ENCODE results near the gene DAB2IP.
"Not testable (repeated sequence)": the region's sequence is repeated elsewhere in the genome, so short reads cannot be mapped to it uniquely, and the experiment has no call there.

The DAB2IP gene

GRCh38 chr9:121788686-121789366 is 137.4 kb downstream of the DAB2IP start:
- in situ Hi-C loops (cut with MboI; ENCODE audit: low sequenced_read_pairs, unreplicated experiment), result no loop called here
- TF ChIP-seq CTCF (IDR thresholded peaks at IDR 0.05; ENCODE audit: borderline replicate concordance, control extremely low read depth, extremely low read depth, insufficient read depth, missing control alignments), result no peak
- DNase-seq (ENCODE audit: low spot score), result no peak

- in situ Hi-C loops (cut with MboI; ENCODE audit: low sequenced_read_pairs, unreplicated experiment), result no loop called here
Observed at GRCh38 chr9:121790841-121791240, 139.4 kb downstream of the DAB2IP start.

GRCh38 chr9:121792476-121792875 is 141.0 kb downstream of the DAB2IP start:
- DNase-seq (ENCODE audit: low spot score); in situ Hi-C loops (cut with MboI; ENCODE audit: low sequenced_read_pairs, unreplicated experiment): not testable (repeated sequence)

More at GRCh38 chr9:121790841-121791240, 139.4 kb downstream of the DAB2IP start:
- no peak for DNase-seq (ENCODE audit: low spot score)
- TF ChIP-seq CTCF (IDR thresholded peaks at IDR 0.05; ENCODE audit: borderline replicate concordance, control extremely low read depth, extremely low read depth, insufficient read depth, missing control alignments), result no peak

GRCh38 chr9:121794334-121794733 is 142.9 kb downstream of the DAB2IP start:
- DNase-seq (ENCODE audit: low spot score); in situ Hi-C loops (cut with MboI; ENCODE audit: low sequenced_read_pairs, unreplicated experiment): not testable (repeated sequence)

- no peak for TF ChIP-seq CTCF (IDR thresholded peaks at IDR 0.05; ENCODE audit: borderline replicate concordance, control extremely low read depth, extremely low read depth, insufficient read depth, missing control alignments)
- no peak for DNase-seq (ENCODE audit: low spot score)
- in situ Hi-C loops (cut with MboI; ENCODE audit: low sequenced_read_pairs, unreplicated experiment), result no loop called here
Observed at GRCh38 chr9:121797081-121797480, 145.6 kb downstream of the DAB2IP start.

- no peak for TF ChIP-seq CTCF (IDR thresholded peaks at IDR 0.05; ENCODE audit: borderline replicate concordance, control extremely low read depth, extremely low read depth, insufficient read depth, missing control alignments)
- in situ Hi-C loops (cut with MboI; ENCODE audit: low sequenced_read_pairs, unreplicated experiment), result no loop called here
- no peak for DNase-seq (ENCODE audit: low spot score)
Observed at GRCh38 chr9:121798941-121799340, 147.5 kb downstream of the DAB2IP start.

- in situ Hi-C loops (cut with MboI; ENCODE audit: low sequenced_read_pairs, unreplicated experiment), result no loop called here
- no peak for TF ChIP-seq CTCF (IDR thresholded peaks at IDR 0.05; ENCODE audit: borderline replicate concordance, control extremely low read depth, extremely low read depth, insufficient read depth, missing control alignments)
Observed at GRCh38 chr9:121800376-121800775, 148.9 kb downstream of the DAB2IP start.

GRCh38 chr9:121801579-121801978 is 150.1 kb downstream of the DAB2IP start:
- DNase-seq (ENCODE audit: low spot score), result no peak
- in situ Hi-C loops (cut with MboI; ENCODE audit: low sequenced_read_pairs, unreplicated experiment), result no loop called here
- no peak for TF ChIP-seq CTCF (IDR thresholded peaks at IDR 0.05; ENCODE audit: borderline replicate concordance, control extremely low read depth, extremely low read depth, insufficient read depth, missing control alignments)

More at GRCh38 chr9:121800376-121800775, 148.9 kb downstream of the DAB2IP start:
- no peak for DNase-seq (ENCODE audit: low spot score)

Data from GM13976 (cell line).